ENCODE results near the gene NFIA.

The NFIA gene

GRCh38 chr1:61480273-61480935 lies 398.0 kb downstream of the NFIA start:
- no peak overlapping the region for H3K4me3 ChIP-seq (ENCODE audit: low read length)
- H3K4me1 ChIP-seq (ENCODE audit: insufficient read depth, low read length): peaks cover 9% of the 10 kb centered on the region
- H3K36me3 ChIP-seq (ENCODE audit: insufficient read depth, low read length): no peaks in the 10 kb centered on the region
- no peak overlapping the region for H3K27ac ChIP-seq (ENCODE audit: low read depth, low read length)
- peaks cover 95% of the 10 kb centered on the region for H3K27me3 ChIP-seq (ENCODE audit: insufficient read depth, low read length)
- WGBS: 87% methylated on average over 4 of the region's 4 CpGs
- H3K9ac ChIP-seq (ENCODE audit: low read depth, low read length): no peak overlapping the region
- H3K9me3 ChIP-seq (ENCODE audit: insufficient read depth, low read depth, low read length): no peaks in the 10 kb centered on the region

GRCh38 chr1:61481315-61481715 lies 399.0 kb downstream of the NFIA start:
- 75% methylated on average over 3 of the region's 3 CpGs for WGBS
- Histone ChIP-seq H3K36me3 (ENCODE audit: insufficient read depth, low read length) (no peaks in the 10 kb centered on the region), H3K4me1 (ENCODE audit: insufficient read depth, low read length) (peaks cover 9% of the 10 kb centered on the region), H3K27ac (ENCODE audit: low read depth, low read length) (no peak overlapping the region), H3K27me3 (ENCODE audit: insufficient read depth, low read length) (peaks cover 86% of the 10 kb centered on the region), H3K9ac (ENCODE audit: low read depth, low read length) (no peak overlapping the region), H3K4me3 (ENCODE audit: low read length) (no peak overlapping the region), H3K9me3 (ENCODE audit: insufficient read depth, low read depth, low read length) (no peaks in the 10 kb centered on the region)

- Histone ChIP-seq H3K9me3 (ENCODE audit: insufficient read depth, low read depth, low read length) (no peaks in the 10 kb centered on the region), H3K9ac (ENCODE audit: low read depth, low read length) (no peak overlapping the region), H3K27me3 (ENCODE audit: insufficient read depth, low read length) (peaks cover 76% of the 10 kb centered on the region), H3K36me3 (ENCODE audit: insufficient read depth, low read length) (no peaks in the 10 kb centered on the region), H3K4me3 (ENCODE audit: low read length) (no peak overlapping the region), H3K27ac (ENCODE audit: low read depth, low read length) (no peak overlapping the region), H3K4me1 (ENCODE audit: insufficient read depth, low read length) (peaks cover 9% of the 10 kb centered on the region)
- 53% methylated on average over 7 of the region's 7 CpGs for WGBS
Observed at GRCh38 chr1:61482170-61482734, 399.9 kb downstream of the NFIA start.

GRCh38 chr1:61486783-61487536 lies 404.6 kb downstream of the NFIA start:
- WGBS: 79% methylated on average over 4 of the region's 4 CpGs
- no peak overlapping the region for H3K27ac ChIP-seq (ENCODE audit: low read depth, low read length)
- H3K4me3 ChIP-seq (ENCODE audit: low read length): no peak overlapping the region

GRCh38 chr1:61487801-61488200 lies 405.4 kb downstream of the NFIA start:
- no peak overlapping the region for H3K27ac ChIP-seq (ENCODE audit: low read depth, low read length)
- H3K27me3 ChIP-seq (ENCODE audit: insufficient read depth, low read length): peaks cover 21% of the 10 kb centered on the region
- H3K4me3 ChIP-seq (ENCODE audit: low read length): no peak overlapping the region
- no peaks in the 10 kb centered on the region for H3K4me1 ChIP-seq (ENCODE audit: insufficient read depth, low read length)
- H3K9ac ChIP-seq (ENCODE audit: low read depth, low read length): no peak overlapping the region
- H3K36me3 ChIP-seq (ENCODE audit: insufficient read depth, low read length): no peaks in the 10 kb centered on the region
- no peaks in the 10 kb centered on the region for H3K9me3 ChIP-seq (ENCODE audit: insufficient read depth, low read depth, low read length)
- WGBS: 68% methylated on average over 5 of the region's 6 CpGs

More at GRCh38 chr1:61486783-61487536, 404.6 kb downstream of the NFIA start:
- peaks cover 7% of the 10 kb centered on the region for H3K4me1 ChIP-seq (ENCODE audit: insufficient read depth, low read length)
- H3K9me3 ChIP-seq (ENCODE audit: insufficient read depth, low read depth, low read length): no peaks in the 10 kb centered on the region
- H3K9ac ChIP-seq (ENCODE audit: low read depth, low read length): no peak overlapping the region
- peaks cover 29% of the 10 kb centered on the region for H3K27me3 ChIP-seq (ENCODE audit: insufficient read depth, low read length)
- no peaks in the 10 kb centered on the region for H3K36me3 ChIP-seq (ENCODE audit: insufficient read depth, low read length)

- H3K4me1 ChIP-seq (ENCODE audit: insufficient read depth, low read length): no peaks in the 10 kb centered on the region
- WGBS: 90% methylated on average over 4 of the region's 4 CpGs
Observed at GRCh38 chr1:61490924-61491323, 408.6 kb downstream of the NFIA start.

GRCh38 chr1:61491497-61491896 lies 409.1 kb downstream of the NFIA start:
- WGBS: 91% methylated on average over 4 of the region's 4 CpGs
- Histone ChIP-seq H3K27me3 (ENCODE audit: insufficient read depth, low read length) (no peaks in the 10 kb centered on the region), H3K4me3 (ENCODE audit: low read length) (no peak overlapping the region), H3K27ac (ENCODE audit: low read depth, low read length) (no peak overlapping the region), H3K9me3 (ENCODE audit: insufficient read depth, low read depth, low read length) (no peaks in the 10 kb centered on the region), H3K9ac (ENCODE audit: low read depth, low read length) (no peak overlapping the region), H3K4me1 (ENCODE audit: insufficient read depth, low read length) (no peaks in the 10 kb centered on the region), H3K36me3 (ENCODE audit: insufficient read depth, low read length) (no peaks in the 10 kb centered on the region)

More at GRCh38 chr1:61490924-61491323, 408.6 kb downstream of the NFIA start:
- Histone ChIP-seq H3K4me3 (ENCODE audit: low read length) (no peak overlapping the region), H3K9me3 (ENCODE audit: insufficient read depth, low read depth, low read length) (no peaks in the 10 kb centered on the region), H3K9ac (ENCODE audit: low read depth, low read length) (no peak overlapping the region), H3K27ac (ENCODE audit: low read depth, low read length) (no peak overlapping the region), H3K27me3 (ENCODE audit: insufficient read depth, low read length) (no peaks in the 10 kb centered on the region), H3K36me3 (ENCODE audit: insufficient read depth, low read length) (no peaks in the 10 kb centered on the region)

GRCh38 chr1:61494000-61494399 lies 411.6 kb downstream of the NFIA start:
- 92% methylated on average over 3 of the region's 3 CpGs for WGBS
- Histone ChIP-seq H3K4me3 (ENCODE audit: low read length) (no peak overlapping the region), H3K27me3 (ENCODE audit: insufficient read depth, low read length) (no peaks in the 10 kb centered on the region), H3K36me3 (ENCODE audit: insufficient read depth, low read length) (no peaks in the 10 kb centered on the region), H3K9me3 (ENCODE audit: insufficient read depth, low read depth, low read length) (no peaks in the 10 kb centered on the region), H3K9ac (ENCODE audit: low read depth, low read length) (no peak overlapping the region), H3K4me1 (ENCODE audit: insufficient read depth, low read length) (no peaks in the 10 kb centered on the region), H3K27ac (ENCODE audit: low read depth, low read length) (no peak overlapping the region)

GRCh38 chr1:61496501-61496900 lies 414.1 kb downstream of the NFIA start:
- Histone ChIP-seq H3K9ac (ENCODE audit: low read depth, low read length) (no peak overlapping the region), H3K36me3 (ENCODE audit: insufficient read depth, low read length) (no peaks in the 10 kb centered on the region), H3K4me3 (ENCODE audit: low read length) (no peak overlapping the region), H3K4me1 (ENCODE audit: insufficient read depth, low read length) (no peaks in the 10 kb centered on the region), H3K27me3 (ENCODE audit: insufficient read depth, low read length) (no peaks in the 10 kb centered on the region), H3K9me3 (ENCODE audit: insufficient read depth, low read depth, low read length) (no peaks in the 10 kb centered on the region), H3K27ac (ENCODE audit: low read depth, low read length) (no peak overlapping the region)
- WGBS: 90% methylated on average over 4 of the region's 4 CpGs

GRCh38 chr1:61497013-61497412 lies 414.7 kb downstream of the NFIA start:
- Histone ChIP-seq H3K9me3 (ENCODE audit: insufficient read depth, low read depth, low read length) (no peaks in the 10 kb centered on the region), H3K4me3 (ENCODE audit: low read length) (no peak overlapping the region), H3K27me3 (ENCODE audit: insufficient read depth, low read length) (no peaks in the 10 kb centered on the region), H3K27ac (ENCODE audit: low read depth, low read length) (no peak overlapping the region), H3K36me3 (ENCODE audit: insufficient read depth, low read length) (no peaks in the 10 kb centered on the region), H3K9ac (ENCODE audit: low read depth, low read length) (no peak overlapping the region), H3K4me1 (ENCODE audit: insufficient read depth, low read length) (no peaks in the 10 kb centered on the region)
- WGBS: 92% methylated on average over 3 of the region's 3 CpGs

- no peaks in the 10 kb centered on the region for H3K27me3 ChIP-seq (ENCODE audit: insufficient read depth, low read length)
- H3K27ac ChIP-seq (ENCODE audit: low read depth, low read length): no peak overlapping the region
- WGBS: 91% methylated on average over 7 of the region's 8 CpGs
- H3K4me3 ChIP-seq (ENCODE audit: low read length): no peak overlapping the region
- no peaks in the 10 kb centered on the region for H3K36me3 ChIP-seq (ENCODE audit: insufficient read depth, low read length)
- H3K4me1 ChIP-seq (ENCODE audit: insufficient read depth, low read length): no peaks in the 10 kb centered on the region
- H3K9me3 ChIP-seq (ENCODE audit: insufficient read depth, low read depth, low read length): no peaks in the 10 kb centered on the region
- H3K9ac ChIP-seq (ENCODE audit: low read depth, low read length): no peak overlapping the region
Observed at GRCh38 chr1:61498342-61498741, 416.0 kb downstream of the NFIA start.

Data from HUES64 (cell line).